Pulmonary artery endothelial cell (primary cell): ENCODE results near the gene THOC7. TPM values are rescaled to one million over a fixed set of nuclear protein-coding genes. Genes with fewer than 3 reads are reported as not detected.

ENCODE experiments used
- DNase-seq: peaks from one replicate; pipeline ENCODE4 v3.0.0-alpha.2; 2011; ENCODE audit warnings: low read depth, low spot score
- total RNA-seq: library from RNA; depleted of rRNA; stranded (reverse); fragments of >200 nt; gene quantifications from 2 replicates; pipeline ENCODE4 v1.2.3, GENCODE V29; 2014

Gene THOC7
- total RNA-seq, 1 donor from 2014 or later = 51.1 TPM

DNA sequence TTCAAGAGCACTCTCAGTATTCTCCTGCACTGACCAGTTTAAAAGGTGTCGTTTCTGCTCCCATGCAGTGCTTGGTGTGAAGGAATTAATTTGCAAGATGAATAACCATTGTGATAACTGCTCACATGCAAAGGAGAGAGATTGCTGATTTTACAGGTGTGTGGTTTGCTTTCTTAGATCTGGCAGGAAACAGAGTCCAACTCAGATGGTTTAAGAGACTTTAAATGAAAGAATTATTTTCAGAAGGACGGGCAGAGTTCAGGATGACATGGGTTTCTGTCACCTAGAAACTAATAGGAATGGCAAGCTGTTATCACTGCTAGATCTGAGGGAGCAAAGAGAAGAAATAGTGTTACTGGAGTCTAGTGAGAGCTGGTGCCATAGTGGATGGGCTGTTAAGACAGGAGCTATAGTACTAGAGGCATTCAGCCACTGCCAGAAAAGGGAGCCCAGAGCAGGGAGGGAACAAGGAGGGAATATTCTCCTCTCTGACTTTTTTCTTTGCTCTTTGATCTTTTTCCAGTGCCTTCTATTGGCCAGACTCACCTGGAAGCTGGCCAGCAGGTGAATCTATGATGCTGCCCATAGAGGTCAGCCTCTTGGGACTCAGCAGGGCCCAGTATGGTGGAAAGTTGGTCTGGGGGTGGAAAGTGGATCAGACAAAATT is 14.9 kb upstream of the THOC7 start:
- DNase-seq = no peak

DNA sequence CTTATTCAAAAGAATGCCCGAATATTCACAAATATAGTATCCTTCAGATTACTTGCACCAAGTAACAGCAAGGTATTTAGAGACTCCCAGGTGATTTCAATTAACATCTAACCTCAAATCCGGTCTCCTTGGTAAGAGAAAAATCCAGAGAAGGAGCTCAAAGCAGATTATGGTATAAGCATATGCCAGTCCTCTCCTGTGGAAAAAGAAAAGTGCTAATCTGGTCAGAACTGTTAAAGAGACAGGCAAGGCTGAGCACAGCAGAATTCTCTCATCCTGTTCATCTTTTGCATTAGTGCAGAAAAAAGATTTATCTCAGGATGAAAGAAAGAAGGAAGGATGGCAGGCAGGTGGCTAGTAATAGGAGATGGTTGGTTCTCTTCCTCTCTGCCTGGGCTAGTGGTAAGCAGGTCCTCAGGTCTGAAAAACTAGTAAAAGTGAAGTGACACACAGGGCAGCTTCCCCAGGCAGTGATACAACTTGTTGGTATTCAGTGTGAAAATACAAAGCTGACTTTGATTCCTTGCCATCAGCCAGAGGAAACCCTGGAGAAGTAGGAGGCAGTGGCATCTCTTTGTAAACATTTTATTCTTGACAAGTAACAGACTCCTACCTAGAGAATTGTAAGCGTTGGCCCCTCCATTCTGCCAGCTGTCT is 14.3 kb upstream of the THOC7 start:
- DNase-seq = no peak

DNA sequence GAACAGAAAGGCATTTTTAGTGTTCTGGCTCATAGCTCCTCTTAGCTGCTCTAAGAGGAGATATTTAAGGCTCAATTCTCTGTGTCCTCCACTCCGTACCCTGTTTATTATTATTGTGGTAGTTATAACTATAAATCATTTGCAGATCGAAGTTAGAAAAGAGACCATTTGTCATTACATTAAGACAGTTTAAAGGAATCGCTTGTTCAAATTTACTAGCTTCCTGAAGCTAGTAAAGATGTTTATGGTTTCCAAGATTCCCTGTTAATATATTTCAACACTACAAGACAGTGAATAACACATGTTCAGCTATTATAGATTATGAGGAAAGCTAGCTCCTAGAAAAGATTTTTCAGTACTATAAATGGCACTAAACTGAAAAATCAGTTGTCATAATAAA is 12.7 kb upstream of the THOC7 start:
- DNase-seq = no peak

DNA sequence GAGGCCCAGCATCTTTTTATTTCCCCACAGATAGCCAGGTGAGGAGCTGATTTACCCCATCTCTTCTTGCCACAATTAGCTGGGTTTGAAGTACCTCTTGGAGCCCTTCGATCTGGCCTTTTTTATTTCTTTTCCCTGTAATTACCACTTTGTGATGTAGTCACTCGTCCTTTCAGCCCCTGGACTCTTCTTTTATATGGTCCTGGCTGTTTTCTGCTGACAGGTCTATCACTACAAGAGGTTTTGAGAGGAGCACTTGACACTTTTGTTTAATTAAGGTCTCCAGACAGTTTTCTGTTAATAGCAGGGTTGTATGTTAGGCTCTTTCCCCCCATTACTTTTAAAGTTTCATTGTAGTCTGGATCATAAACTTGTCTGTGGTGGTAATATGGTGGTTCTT is 11.9 kb upstream of the THOC7 start:
- DNase-seq = no peak

DNA sequence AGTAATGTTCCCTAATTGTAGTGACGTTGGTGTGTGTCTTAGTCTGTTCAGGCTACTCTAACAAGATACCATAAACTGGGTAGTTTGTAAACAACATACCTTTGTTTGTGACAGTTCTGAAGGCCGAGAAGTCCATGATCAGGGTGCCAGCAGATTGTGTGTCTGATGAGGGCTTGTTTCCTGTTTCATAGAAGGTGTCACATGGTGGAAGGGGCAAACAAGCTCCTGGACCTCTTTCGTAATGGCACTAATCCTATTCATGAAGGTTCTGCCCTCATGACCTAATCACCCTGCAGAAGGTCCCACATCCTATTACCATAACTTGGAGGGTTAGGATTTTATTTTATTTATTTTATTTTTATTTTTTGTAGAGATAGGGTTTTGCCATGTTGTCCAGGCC is 11.2 kb upstream of the THOC7 start:
- no peak for DNase-seq

DNA sequence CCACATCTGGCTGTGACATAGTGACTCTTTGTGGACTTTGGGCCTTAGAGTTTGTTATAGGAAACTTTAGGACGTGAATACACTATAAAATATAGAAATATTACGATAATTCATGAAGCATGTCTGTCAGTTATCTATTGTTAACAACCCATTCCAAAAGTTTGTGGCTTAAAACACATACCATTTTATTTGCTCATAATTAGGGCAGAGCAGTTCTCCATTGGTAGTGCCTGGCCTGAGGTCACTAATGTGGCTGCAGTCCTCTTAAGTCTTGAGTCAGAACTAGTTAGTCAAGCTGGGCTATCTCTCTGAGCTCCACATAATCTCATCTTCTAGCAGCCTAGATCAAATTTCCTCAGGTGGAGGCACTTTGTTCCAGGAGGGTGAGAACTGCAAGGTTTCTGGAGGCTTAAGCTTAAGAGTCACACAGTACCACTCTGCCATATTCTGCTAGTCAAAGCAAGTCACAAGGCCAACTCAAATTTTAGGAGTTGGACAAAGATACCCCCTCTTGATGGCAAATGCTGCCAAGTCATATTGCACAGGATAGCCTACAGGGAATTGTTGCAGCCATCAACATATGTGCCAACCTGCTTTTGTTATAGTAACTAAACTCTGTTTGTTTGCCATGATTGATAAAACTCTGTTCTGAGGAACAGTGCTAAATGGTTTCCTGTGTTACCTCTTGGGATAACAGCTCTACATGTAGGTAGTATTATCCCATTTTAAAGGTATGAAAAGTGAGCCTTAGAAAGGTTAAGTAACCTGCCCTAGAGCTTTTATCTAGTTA is 8.7 kb upstream of the THOC7 start:
- DNase-seq = no peak

DNA sequence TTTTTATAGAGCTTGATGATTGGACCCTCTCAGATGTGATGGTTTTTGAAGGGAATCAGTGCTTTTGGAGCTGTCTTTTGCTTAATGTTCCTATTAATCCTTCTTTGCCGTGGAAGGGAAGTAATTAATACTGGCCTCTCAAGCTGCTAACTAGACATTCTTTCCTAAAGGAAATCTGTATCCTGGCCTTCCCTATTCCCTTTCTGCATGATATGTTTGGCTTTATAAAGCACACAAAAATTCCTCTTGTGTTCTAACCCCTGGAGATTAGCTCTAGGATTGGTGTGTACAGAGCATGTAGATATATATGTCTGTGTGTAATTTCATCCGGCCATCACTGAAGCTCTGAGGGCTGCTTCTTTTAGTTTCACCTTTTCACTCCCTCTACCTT is 7.0 kb upstream of the THOC7 start:
- no peak for DNase-seq

DNA sequence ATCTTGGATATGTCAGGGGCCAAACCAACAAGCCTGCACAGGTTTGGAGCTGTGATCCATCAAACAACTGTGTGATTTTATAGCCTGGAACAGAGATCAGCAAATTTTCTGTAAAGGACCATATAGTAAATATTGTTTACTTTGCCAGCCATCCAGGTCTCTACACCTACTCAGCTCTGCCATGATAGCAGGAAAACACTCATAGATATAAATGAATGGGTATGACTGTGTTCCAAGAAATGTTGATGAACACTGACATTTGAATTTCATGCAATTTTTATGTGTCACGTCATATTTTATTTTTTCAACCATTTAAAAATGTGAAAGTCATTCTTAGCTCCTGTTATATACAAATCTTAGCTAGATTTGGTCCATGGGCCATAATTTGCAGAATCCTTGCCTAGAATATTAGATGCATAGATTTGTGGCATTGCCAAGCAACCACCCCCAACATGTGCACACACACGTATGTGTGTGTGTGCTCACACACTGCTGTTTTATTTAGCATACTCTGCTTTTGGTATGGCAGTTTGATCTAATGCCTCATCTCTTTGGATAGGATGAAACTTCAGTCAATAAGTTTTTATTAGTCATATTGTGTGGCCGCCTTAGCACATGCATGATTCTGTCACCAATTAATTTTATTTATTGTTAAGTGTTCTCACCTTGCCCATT is 6.5 kb upstream of the THOC7 start:
- no peak for DNase-seq

DNA sequence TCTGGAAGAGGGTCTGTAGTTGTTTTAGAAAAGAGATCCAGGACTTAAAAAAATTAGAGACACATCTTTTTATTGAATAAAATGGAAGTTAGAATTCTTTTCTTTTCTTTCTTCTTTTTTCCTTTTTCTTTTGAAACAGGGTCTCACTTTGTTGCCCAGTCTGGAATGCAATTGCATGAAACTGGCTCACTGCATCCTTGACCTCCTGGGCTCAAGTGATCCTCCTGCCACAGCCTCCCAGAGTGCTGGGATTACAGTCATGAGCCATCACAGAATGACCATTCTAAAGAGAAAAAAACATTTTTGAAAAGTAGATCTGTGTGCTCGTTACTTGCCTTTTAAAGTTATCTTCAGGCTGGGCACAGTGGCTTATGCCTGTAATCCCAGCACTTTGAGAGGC is 3.6 kb upstream of the THOC7 start:
- DNase-seq = no peak

DNA sequence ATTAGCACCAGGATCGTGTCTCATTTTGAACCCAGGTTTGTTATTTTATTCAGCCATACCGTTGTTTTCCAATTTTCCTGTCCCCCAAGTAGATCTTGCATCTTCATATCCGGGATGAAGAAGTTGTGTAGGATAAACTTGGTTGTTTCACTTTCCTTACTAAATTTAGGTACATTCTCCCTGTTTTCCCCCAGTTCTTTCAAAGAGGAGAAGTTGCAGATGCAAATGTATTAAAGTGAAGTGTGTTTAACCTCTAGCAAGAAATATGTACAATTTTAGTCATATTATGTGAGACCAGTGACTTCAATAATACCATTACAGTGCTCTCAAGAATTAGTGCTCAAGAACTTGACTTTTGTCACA is 1.3 kb upstream of the THOC7 start:
- no peak for DNase-seq

DNA sequence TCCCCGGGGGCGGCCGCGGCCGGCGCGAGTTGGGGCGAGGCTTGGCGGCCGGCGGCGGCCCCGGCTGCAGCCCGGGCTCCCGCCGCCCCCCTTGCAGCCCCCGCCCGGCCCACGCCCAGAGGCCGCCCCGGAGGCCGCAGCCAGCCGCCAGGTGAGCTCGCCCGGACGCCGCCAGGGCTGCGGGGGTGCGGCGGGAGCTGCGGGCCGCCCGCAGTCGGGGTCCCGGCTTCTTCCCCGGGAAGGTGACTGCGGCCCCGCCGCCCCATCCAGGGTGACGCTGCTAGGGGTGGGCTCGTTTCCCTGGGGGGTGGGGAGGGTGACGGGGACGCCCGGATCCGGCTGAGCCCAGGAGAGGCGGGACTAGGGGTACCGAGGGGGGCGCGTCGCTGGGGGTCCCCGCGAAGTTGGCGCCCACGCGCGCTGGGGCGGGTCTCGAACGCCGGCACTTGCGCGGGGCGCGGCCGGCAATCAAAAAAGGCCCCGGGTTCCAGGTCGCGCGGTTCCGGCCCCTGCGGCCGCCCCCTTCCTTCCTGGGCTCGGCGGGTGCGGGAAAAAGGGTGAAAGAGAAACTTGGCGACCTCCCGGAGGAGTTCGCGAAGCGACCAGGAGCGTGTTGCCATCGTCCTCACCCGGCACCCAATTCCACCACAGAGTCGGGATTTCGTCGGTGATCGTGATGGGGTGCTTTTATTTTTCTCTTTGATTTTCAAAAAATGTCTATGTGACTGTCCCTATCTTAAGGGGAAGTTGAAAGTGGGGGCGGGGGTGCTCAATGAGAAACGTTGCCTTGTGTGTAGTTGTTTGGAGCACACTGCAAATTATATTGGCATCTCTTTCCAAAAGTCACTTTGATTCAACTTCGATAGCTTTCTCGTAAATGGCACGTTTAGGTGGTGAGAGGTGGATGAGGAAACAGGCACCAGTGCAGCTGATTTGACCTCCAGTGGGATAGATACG is 681 bp upstream of the THOC7 start:
- DNase-seq = no peak

DNA sequence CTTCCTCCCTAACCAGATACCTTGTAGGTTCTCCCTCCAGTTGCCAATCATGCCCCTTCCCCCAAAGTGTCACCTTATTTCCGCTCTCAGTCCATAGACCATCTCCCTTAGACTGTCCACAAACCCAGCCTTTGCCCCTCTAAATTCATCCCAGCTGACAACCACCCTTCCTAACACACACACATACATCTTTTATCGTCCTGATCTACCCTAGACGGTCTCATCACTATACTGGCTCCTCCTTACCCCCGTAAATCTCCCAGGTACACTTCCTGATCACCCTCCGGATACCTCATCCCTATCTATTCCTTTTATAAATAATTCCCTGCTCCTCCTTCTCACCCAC is 828 bp downstream of the THOC7 start:
- no peak for DNase-seq

DNA sequence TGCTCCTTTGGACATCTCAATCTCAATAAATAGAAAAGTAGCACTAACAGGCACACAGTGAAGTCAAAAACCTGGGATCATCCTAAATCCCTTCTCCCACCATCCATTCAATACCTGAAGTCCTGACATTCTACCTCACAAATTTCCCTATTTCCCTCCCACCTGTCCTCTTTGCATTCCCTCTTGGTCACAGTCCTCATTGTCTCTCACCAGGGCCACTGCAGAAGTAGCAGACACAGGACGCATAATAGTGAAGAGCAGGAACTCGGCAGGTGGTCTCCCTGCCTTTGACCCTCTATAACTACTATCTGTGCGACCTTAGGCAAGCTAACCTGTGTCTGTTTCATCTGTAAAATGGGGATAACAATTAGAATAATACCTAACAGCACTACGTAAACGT is 2.3 kb downstream of the THOC7 start:
- no peak for DNase-seq

DNA sequence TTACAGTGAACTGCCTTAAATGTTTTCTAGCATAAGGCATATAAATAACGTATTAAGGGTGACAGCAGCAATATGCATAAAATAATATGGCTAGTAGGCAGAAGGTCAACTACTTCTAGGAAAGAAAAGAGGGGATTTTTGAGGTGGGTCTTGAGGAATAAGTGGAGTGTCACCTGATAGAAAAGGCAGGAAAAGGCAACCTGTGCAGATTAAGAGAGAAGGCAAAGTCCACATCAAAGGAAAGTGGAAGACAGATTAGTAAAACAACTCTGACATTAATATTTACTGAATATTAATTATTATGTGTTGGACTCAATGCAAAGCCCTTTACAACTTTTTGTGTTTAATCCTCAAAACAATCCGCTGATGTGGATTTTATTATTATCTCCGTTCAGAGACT is 2.8 kb downstream of the THOC7 start:
- DNase-seq = no peak

DNA sequence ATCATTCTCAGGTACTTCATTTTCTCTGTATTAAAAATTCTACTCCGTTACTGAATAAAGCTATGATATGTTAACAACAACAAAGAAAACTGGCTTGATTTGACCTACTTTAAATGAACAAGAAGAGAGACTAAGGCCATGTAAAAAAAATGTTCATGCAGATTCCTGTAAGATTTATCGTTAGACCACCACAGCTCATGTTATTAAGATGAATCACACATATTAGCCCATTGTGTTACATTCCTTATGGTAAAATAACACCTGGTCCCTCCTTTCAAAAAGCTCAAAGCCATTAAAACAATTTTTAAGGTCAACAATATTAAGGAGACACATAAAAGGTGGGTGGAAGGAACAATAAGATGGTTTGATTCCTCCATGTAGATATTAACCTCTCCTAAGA is 6.3 kb downstream of the THOC7 start:
- DNase-seq = no peak

DNA sequence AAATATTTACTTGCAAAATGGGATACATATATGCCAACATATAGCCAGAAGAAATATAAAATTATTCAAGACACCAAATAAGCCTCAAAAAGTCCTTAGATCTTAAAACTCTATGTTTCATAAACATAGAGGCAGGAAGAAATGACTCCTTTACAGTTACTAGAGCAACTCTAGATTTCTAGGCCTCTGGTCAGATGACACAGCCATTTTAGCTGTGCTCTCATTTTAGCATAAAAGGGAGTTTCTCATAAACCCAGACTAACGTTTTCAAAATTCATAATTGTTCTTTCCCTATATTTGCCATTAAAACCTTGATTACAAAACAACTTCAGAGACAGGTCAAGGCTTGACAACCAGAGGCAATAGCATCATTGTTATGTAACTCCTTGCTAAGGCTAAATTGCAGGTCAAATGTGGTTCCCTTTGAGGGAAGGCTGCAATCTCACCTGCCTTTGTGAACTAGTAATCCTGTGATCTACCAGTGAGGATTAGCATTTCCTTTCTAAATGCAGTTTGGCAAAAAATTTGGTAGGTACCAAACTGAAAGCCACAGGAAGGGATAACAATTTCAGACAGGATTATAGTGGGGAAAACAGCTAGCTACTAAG is 8.2 kb downstream of the THOC7 start:
- DNase-seq = no peak

DNA sequence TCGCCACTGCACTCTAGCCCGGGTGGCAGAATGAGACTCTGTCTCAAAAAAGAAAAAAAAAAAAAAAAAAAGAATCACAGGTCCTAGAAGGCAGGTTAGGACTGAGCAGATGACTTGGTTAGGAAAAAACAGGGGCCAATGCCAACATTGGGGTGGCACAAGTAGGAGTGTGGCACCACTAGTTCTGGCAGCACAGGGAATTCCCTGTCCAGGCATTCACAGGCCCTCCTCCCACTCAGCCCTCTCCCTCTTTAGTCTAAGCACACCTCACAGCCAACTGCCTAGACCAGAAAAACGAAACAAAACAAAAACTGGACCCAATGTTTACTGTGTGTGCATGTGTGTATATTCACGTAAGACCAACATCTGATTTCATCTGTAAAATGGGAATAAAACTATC is 10.5 kb downstream of the THOC7 start:
- no peak for DNase-seq

DNA sequence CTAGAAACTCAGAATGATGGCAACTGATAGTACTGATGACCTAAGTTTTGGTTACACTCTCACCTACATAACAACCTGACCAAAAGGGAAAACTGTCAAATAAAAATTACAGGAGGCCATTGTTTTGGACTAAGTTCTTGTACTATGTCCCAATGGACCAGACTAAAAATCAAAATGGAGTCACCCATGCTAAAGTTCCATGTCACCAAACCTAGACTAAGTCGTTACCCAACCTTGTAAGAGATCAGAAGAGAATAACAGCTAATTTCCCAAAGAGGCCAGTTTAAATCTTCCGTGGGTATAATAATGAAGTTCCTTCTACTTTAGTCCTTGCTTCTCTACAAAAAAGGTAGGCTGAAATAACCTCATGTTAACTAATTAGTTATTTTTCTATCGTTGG is 12.3 kb downstream of the THOC7 start:
- DNase-seq = no peak

DNA sequence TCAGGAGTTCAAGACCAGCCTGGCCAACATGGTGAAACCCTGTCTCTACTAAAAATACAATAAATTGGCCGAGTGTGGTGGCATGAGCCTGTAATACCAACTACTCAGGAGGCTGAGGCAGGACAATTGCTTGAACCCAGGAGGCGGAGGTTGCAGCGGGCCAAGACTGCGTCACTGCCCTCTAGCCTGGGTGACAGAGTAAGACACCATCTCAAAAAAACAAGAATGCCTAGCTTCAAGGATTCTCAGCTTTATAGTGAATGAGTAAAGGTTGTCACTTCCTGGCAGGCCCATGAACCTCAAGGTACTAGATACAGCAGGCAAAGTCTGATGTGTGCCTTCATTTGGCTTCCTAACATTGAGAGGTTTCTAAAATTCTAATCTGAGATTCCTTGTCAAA is 14.4 kb downstream of the THOC7 start:
- DNase-seq = no peak

DNA sequence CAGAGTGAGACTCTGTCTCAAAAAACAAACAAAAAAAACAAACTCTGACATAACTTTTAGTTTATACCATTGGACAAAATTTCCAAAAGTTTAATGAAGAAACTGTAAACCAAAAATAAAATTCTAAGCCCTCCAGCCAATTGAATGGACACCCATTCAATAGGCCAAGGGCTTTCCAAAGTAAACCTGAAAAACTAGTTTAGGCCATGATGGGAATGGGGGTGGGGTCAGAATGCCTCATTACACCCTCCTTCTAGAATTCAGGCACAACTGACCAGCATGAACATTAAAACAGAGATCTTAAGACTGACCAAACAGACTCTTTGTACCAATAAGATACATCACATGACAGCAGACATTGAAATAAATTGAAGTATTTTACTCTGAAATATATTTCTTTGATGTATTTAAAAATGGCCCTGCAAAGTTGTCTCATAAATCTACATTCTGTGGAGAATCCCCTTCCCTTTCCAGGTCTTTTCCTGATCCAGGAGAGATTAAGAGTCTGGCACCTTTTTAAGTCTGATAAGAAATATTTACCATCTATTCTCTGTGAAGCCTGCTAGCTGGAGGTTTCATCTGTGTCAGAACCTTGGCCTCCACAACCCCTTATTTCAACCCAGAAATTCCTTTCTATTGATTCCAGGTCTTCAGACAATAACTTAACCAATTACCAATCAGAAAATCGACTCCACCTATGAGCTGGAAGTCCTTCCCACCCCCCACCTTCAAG is 15.7 kb downstream of the THOC7 start:
- DNase-seq = no peak
